GM06990 (cell line): ENCODE measurements around the gene CFAP97D2.

Experiments used
- DNase-seq: peaks from one replicate; pipeline ENCODE4 v3.0.0-alpha.2; 2011; ENCODE audit not compliant: insufficient read length; ENCODE audit errors: extremely low read depth
- H3K27me3 ChIP-seq: replicated peaks from 2 replicates; pipeline ENCODE4 v1.6.0; 2011; ENCODE audit warnings: low read length; ENCODE audit not compliant: control insufficient read depth, insufficient read depth
- H3K36me3 ChIP-seq: 2 replicates; pipeline ENCODE4 v1.5.1; 2011; ENCODE audit warnings: low read length; ENCODE audit not compliant: control insufficient read depth, insufficient read depth
- H3K4me3 ChIP-seq: replicated peaks from 2 replicates; pipeline ENCODE4 v1.5.1; 2011; ENCODE audit warnings: low read depth, mild to moderate bottlenecking, control low read depth, low read length
- CTCF ChIP-seq: IDR thresholded peaks from 2 replicates; pipeline ENCODE4 v1.5.1; 2011; ENCODE audit warnings: low read length, control low read depth, mild to moderate bottlenecking, inconsistent platforms; ENCODE audit not compliant: insufficient read depth, poor library complexity, severe bottlenecking

CFAP97D2 gene

GRCh38 chr13:114151031-114151430 is 28.0 kb upstream of the CFAP97D2 start:
- no peaks in the 10 kb centered on the region for H3K36me3 ChIP-seq
- no peak for TF ChIP-seq CTCF
- H3K27me3 ChIP-seq = no peaks in the 10 kb centered on the region; the same call in 1 of the 2 replicates
- H3K4me3 ChIP-seq = no peak overlapping the region
- DNase-seq = no peak

GRCh38 chr13:114151565-114152284 is 27.3 kb upstream of the CFAP97D2 start:
- no peak for TF ChIP-seq CTCF
- Histone ChIP-seq H3K4me3 (no peak overlapping the region), H3K27me3 (no peaks in the 10 kb centered on the region; the same call in 1 of the 2 replicates), H3K36me3 (no peaks in the 10 kb centered on the region)
- no peak for DNase-seq

GRCh38 chr13:114152285-114152645 is 26.8 kb upstream of the CFAP97D2 start:
- Histone ChIP-seq H3K27me3 (no peaks in the 10 kb centered on the region; the same call in 1 of the 2 replicates), H3K4me3 (no peak overlapping the region), H3K36me3 (no peaks in the 10 kb centered on the region)
- no peak for DNase-seq
- no peak for TF ChIP-seq CTCF

GRCh38 chr13:114152831-114153371 is 26.2 kb upstream of the CFAP97D2 start:
- DNase-seq = no peak
- Histone ChIP-seq H3K27me3 (no peaks in the 10 kb centered on the region; the same call in 1 of the 2 replicates), H3K36me3 (no peaks in the 10 kb centered on the region), H3K4me3 (no peak overlapping the region)
- no peak for TF ChIP-seq CTCF

- TF ChIP-seq CTCF = no peak
- no peak overlapping the region for H3K4me3 ChIP-seq
These were observed 25.5 kb upstream of the CFAP97D2 start for GRCh38 chr13:114153485-114154080.

More at GRCh38 chr13:114153485-114154080, 25.5 kb upstream of the CFAP97D2 start:
- no peak for DNase-seq
- Histone ChIP-seq H3K27me3 (no peaks in the 10 kb centered on the region; the same call in 1 of the 2 replicates), H3K36me3 (no peaks in the 10 kb centered on the region)
